HEK293T (cell line): Measurements from ENCODE around the gene DST.

Experiments used
- BHLHE40 ChIP-seq: fragments of 450-650 bp; IDR thresholded peaks from 2 replicates; pipeline ENCODE4 v1.6.1; 2016; ENCODE audit warnings: mild to moderate bottlenecking, moderate library complexity, borderline replicate concordance
- ELF4 ChIP-seq: fragments of 450-650 bp; IDR thresholded peaks from 2 replicates; pipeline ENCODE4 v1.6.1; 2017; ENCODE audit warnings: antibody characterized with exemption
- FOXA1 ChIP-seq: fragments of 450-650 bp; IDR thresholded peaks from 2 replicates; pipeline ENCODE4 v1.6.1; 2016; ENCODE audit warnings: mild to moderate bottlenecking
- FOXM1 ChIP-seq: fragments of 450-650 bp; IDR thresholded peaks from 2 replicates; pipeline ENCODE4 v1.6.1; 2017; ENCODE audit warnings: mild to moderate bottlenecking, borderline replicate concordance
- NFRKB ChIP-seq: fragments of 450-650 bp; IDR thresholded peaks from 2 replicates; pipeline ENCODE4 v1.6.1; 2016; ENCODE audit warnings: mild to moderate bottlenecking, moderate library complexity
- TARDBP ChIP-seq: fragments of 450-650 bp; IDR thresholded peaks from 2 replicates; pipeline ENCODE4 v1.6.1; 2016

DNA sequence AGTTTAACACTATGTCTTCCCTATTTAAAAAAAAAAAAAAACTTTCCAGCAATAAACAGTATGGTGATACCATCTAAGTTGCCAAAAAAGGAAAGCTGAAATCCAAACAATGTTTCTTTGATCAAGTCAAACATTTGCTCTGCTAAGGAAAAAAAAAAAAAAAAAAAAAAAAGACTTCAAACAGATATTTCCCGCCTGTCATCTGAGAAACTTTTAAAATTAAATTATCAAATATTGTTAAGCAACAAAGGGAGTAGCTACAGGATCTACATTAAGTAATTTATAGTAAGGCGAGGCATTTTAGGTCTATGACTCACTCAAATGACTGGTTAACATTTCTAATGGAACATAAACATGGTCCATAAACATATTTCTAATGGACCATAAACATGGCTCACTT, 121.2 kb downstream of the DST start:
- TF ChIP-seq ELF4: no peak
- no peak for TF ChIP-seq FOXM1
- no peak for TF ChIP-seq TARDBP
- no peak for TF ChIP-seq NFRKB
- TF ChIP-seq BHLHE40: no peak
- TF ChIP-seq FOXA1: no peak
